COLO829 (cell line): ENCODE data around the gene SECISBP2.

Source experiments
- DNase-seq: peaks from one replicate; pipeline ENCODE4 v3.0.0; 2012; ENCODE audit warnings: low spot score

SECISBP2 gene

GRCh38 chr9:89405826-89406225 is 87.5 kb downstream of the SECISBP2 start:
- DNase-seq = no peak

GRCh38 chr9:89407070-89407469 is 88.8 kb downstream of the SECISBP2 start:
- DNase-seq = no peak

- DNase-seq = no peak
These were observed 90.4 kb downstream of the SECISBP2 start for GRCh38 chr9:89408628-89409101.
